PC-9 (cell line): Measurements from ENCODE around the gene STX16.

Experiments
- EZH2 ChIP-seq: fragments of 200-600 bp; sonication (generic); IDR thresholded peaks from 2 replicates; pipeline ENCODE4 v1.8.0; 2017; ENCODE audit warnings: antibody characterized with exemption, low read depth
- TF ChIP-seq, protein P1 (sequence below): fragments of 200-600 bp; sonication (generic); conservative IDR thresholded peaks from 2 replicates; pipeline ENCODE4 v1.6.1; 2017; ENCODE audit warnings: mixed run types, antibody characterized with exemption, mild to moderate bottlenecking, moderate library complexity

DNA sequence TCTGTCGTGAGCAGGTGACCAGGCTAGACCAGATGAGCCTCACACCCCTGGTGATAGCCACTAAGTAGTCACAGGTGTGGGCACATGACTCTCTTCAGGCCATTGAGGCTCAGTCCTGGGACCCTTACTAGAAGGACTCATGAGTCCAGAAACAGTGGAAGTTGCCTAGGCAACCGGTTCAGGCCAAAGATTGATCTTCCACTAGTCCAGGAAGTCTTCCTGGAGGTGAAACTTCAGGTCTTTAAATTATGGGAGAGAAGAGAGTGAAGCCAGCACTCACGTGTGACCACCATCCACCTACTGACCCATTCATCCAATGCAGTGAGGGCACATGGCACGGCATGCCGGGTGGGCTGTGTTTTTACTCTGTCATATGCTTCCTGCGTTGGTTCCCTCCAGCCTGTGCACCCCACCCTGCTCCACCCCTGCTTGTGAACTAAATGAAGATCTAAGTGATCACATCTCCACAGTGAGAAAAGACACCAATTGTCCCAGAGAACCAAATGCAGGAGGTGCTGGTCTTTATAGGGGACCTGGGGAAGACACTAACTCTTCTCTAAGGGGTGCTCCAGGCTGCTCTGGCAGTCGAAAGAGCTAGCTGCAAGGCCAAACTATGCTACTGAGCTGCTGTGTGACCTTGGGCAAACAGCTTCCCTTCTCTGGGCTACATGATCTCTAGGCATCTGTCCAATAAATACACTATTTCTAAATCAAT is 12.5 kb upstream of the STX16 start:
- TF ChIP-seq, protein P1, sequence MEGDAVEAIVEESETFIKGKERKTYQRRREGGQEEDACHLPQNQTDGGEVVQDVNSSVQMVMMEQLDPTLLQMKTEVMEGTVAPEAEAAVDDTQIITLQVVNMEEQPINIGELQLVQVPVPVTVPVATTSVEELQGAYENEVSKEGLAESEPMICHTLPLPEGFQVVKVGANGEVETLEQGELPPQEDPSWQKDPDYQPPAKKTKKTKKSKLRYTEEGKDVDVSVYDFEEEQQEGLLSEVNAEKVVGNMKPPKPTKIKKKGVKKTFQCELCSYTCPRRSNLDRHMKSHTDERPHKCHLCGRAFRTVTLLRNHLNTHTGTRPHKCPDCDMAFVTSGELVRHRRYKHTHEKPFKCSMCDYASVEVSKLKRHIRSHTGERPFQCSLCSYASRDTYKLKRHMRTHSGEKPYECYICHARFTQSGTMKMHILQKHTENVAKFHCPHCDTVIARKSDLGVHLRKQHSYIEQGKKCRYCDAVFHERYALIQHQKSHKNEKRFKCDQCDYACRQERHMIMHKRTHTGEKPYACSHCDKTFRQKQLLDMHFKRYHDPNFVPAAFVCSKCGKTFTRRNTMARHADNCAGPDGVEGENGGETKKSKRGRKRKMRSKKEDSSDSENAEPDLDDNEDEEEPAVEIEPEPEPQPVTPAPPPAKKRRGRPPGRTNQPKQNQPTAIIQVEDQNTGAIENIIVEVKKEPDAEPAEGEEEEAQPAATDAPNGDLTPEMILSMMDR = no peak
- TF ChIP-seq EZH2 = no peak
